K562 (cell line): ENCODE data around the gene BTG2. TPM values are rescaled to one million over a fixed set of nuclear protein-coding genes. Genes with fewer than 3 reads are reported as not detected.

Source experiments
- CBFA2T2 ChIP-seq: fragments of 450-650 bp; conservative IDR thresholded peaks from 2 replicates; pipeline ENCODE4 v1.6.1; 2017; ENCODE audit warnings: mild to moderate bottlenecking
- CREB1 ChIP-seq, 2 experiments: sonication (generic) in 1 of 2; formaldehyde crosslinking in 1 of 2; IDR thresholded peaks; 2 replicates each; pipeline versions ENCODE4 v1.6.1 to v1.8.0; 2012 to 2022; ENCODE audit warnings: inconsistent platforms in 1 of 2, mild to moderate bottlenecking in 1 of 2, missing genetic modification reagents in 1 of 2, moderate library complexity in 1 of 2
- CREM ChIP-seq: IDR thresholded peaks from 2 replicates; pipeline ENCODE4 v1.6.1; 2014; ENCODE audit warnings: antibody characterized with exemption, low read depth
- ETS1 ChIP-seq: conservative IDR thresholded peaks from 2 replicates; pipeline ENCODE4 v1.6.1; 2011; ENCODE audit warnings: low read depth, mild to moderate bottlenecking, low read length; ENCODE audit not compliant: control insufficient read depth
- GATAD2B ChIP-seq: fragments of 450-650 bp; IDR thresholded peaks from 2 replicates; pipeline ENCODE4 v1.6.1; 2017; ENCODE audit warnings: mild to moderate bottlenecking, borderline replicate concordance
- GTF3C2 ChIP-seq: IDR thresholded peaks from 3 replicates; pipeline ENCODE4 v1.6.1; 2011; ENCODE audit warnings: borderline replicate concordance, mild to moderate bottlenecking, moderate library complexity; ENCODE audit not compliant: insufficient read length; ENCODE audit errors: extremely low read depth
- HCFC1 ChIP-seq: IDR thresholded peaks from 2 replicates; pipeline ENCODE4 v1.6.1; 2012; ENCODE audit warnings: low read depth, low read length, improper control_type of control experiment
- NFYB ChIP-seq: IDR thresholded peaks from 2 replicates; pipeline ENCODE4 v1.6.1; 2011; ENCODE audit warnings: mild to moderate bottlenecking, moderate library complexity; ENCODE audit not compliant: insufficient read length; ENCODE audit errors: extremely low read depth
- NR2C1 ChIP-seq, 2 experiments: fragments of 450-650 bp; IDR thresholded peaks; 2 replicates each; pipeline ENCODE4 v1.6.1; 2017; ENCODE audit warnings: mild to moderate bottlenecking in 2 of 2, antibody characterized with exemption in 1 of 2, inconsistent platforms in 1 of 2, missing compliant biosample characterization in 1 of 2, missing genetic modification characterization in 1 of 2
- USF1 ChIP-seq: sonication (generic); formaldehyde crosslinking; IDR thresholded peaks from 2 replicates; pipeline ENCODE4 v1.9.0; 2022; ENCODE audit warnings: mild to moderate bottlenecking, missing genetic modification reagents
- ZNF584 ChIP-seq: fragments of 200-800 bp; sonication (Bioruptor generic); IDR thresholded peaks from 2 replicates; pipeline ENCODE4 v1.6.1; 2016; ENCODE audit warnings: low read depth, mild to moderate bottlenecking, missing genetic modification characterization, missing compliant biosample characterization
- polyA plus RNA-seq, 8 experiments: library from polyadenylated mRNA; depleted of rRNA in 4 of 8; stranded (reverse) in 5 of 8; unstranded in 3 of 8; fragments of >200 nt; fragmentation: Nextera tagmentation in 2 of 8; fragmentation: Illumina TruSeq in 1 of 8; extraction: Ambion mirVana in 2 of 8; extraction: Trizol in 1 of 8; gene quantifications; 2 replicates each; pipeline versions ENCODE4 v1.2.1 to v1.2.3, GENCODE V29; 2011 to 2014; ENCODE audit warnings: inconsistent platforms in 1 of 8, missing spikeins in 1 of 8
- total RNA-seq, 7 experiments: library from RNA; depleted of rRNA in 6 of 7; stranded (reverse); fragments of >200 nt in 6 of 7; fragmentation: Illumina TruSeq in 2 of 7; extraction: Trizol in 2 of 7; gene quantifications; 2 replicates each; pipeline versions ENCODE4 v1.2.1 to v1.2.3, GENCODE V29; 2011 to 2021; ENCODE audit warnings: low replicate concordance in 1 of 7

Gene BTG2
- total and polyA plus RNA-seq, 9 of the 15 experiments (the other 6 are each of a cell fraction or from before 2014, with no cell fraction given) = 2.3 to 41.9 (median 8.7) TPM

- no peak for TF ChIP-seq GTF3C2
- TF ChIP-seq USF1 (CRISPR knock-in tag) = peak; percentile 94
- TF ChIP-seq CBFA2T2 = peak; percentile 68
- peak; percentile 16; the same call in 1 of the 2 replicates for TF ChIP-seq NR2C1 (IDR thresholded peaks at IDR 0.05)
- TF ChIP-seq NR2C1 (tag; IDR thresholded peaks at IDR 0.05) = no peak
- TF ChIP-seq HCFC1 = peak; percentile 92
- TF ChIP-seq ZNF584 (CRISPR knock-in tag) = no peak
- peak; percentile 83 for TF ChIP-seq CREM
- no peak for TF ChIP-seq GATAD2B
- 0 out of 2 replicates have a peak, but pooled peaks have one; percentile 39 for TF ChIP-seq ETS1
- TF ChIP-seq NFYB = peak; percentile 31
- TF ChIP-seq CREB1 (IDR thresholded peaks at IDR 0.05) = peak; percentile 28; the same call in 1 of the 2 replicates
- TF ChIP-seq CREB1 (CRISPR knock-in tag; IDR thresholded peaks at IDR 0.05) = no peak
Measured at GRCh38 chr1:203271018-203271743, 34.1 kb upstream of the BTG2 start (continued).
